NCI-H146 (cell line): ENCODE measurements around the gene ATG13.

Experiments
- DNase-seq: peaks from one replicate; lab custom pipeline; 2025; lab: John Stamatoyannopoulos, UW

The ATG13 gene

DNA sequence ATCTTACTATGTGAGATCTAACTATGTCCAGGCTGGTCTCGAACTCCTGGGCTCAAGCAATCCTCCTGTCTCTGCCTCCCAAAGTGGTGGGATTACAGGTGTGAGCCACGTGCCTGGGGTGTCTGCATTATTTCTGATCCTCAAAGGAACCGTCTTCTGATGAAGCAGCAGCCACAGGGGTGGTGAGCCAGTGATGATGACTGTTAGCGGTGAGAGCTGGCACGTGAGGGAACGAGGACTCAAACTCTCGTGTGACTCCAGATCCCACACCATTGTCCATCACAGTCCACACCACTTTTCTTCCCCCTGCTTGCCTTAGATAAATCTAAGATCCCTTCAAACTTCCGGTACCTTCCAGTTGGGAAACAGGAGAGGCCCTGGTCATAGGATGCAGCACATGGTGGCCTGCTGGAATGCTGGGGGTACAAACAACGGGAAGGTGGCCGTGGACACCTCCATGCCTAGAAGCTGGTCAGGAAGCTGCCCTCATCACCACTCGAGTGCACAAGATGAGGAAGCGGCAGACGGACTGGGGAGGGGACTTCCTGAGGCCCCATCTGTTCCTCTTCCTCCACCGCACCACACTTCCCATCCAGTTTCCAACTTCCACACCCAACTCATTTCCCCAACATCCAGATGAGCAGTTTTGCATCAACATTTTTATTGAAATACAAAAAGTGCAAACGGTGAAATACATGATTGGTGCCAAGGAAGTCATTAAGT lies 59.2 kb downstream of the ATG13 start:
- no peak for DNase-seq

DNA sequence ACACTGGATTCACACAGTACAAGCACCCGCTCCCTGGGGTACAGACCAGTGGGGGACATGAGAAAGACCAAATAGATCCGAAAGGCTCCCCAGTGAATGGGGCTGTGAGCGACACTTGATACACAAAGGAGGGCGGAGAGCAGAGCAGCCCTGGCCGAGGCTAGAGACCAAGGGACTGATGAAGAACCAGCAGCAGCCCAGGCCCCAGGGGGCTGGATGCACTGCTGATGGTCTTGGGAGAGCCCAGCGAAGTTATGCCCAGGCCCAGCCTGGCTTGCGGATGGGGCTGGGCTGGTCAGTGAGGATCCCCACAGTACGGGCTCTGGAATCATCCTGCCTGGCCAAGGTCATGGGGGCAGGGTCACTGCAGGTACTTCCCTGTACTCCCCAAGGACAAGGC lies 59.8 kb downstream of the ATG13 start:
- no peak for DNase-seq

DNA sequence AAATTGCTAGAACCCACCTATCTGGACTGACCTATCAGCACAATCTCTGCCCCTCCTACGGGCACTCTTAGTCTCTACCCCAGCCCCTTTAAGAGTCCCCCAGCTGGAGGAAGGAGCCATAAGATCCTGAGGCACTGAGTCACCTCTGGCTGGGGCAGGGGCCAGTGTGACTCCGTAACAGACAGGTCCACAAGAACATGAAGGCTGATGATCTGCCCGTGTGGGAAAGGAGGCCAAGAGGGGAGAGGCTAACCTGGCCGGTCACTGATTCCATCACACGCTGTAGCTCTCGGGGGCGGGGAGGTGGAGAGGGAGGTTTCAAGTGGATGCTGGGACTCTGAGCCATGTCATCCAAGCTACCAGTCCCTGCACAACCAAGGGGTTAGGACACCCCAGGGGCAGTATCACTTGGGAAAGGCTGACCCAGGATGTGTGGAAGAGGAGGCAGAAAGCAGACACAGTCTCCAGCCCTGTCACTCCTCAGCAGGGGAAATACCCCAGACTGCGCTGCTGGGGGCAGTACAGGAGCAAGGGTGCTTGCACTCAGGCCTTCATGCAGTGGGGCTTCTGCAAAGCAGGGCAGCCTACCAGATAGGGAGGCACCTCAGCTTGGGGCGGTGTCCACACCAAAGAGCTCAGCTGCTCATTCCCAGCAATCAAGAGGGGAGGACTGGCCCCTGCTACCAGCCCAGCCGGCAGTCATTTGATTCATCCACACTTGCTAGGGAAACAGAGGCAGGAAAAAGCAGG lies 60.8 kb downstream of the ATG13 start:
- DNase-seq, result no peak

DNA sequence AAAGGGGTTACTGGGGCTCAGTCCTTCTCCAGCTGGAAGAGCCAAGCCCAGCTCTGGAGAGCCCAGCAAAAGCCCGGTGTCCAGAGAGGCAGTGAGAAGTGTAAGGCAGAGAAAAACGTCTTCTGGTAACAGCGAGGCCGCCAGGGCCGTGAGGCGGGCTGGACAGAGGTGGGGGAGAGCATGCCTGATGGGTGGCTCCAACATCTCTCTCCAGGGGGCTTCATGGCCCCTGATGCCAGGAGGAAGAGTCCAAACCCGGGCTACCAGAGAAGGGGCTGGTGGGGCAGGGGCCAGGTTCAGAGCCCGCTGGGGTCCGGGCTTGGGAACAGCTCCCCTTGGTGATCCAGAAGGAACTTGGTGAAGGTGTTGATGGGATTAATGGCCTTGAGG lies 61.4 kb downstream of the ATG13 start:
- no peak for DNase-seq

DNA sequence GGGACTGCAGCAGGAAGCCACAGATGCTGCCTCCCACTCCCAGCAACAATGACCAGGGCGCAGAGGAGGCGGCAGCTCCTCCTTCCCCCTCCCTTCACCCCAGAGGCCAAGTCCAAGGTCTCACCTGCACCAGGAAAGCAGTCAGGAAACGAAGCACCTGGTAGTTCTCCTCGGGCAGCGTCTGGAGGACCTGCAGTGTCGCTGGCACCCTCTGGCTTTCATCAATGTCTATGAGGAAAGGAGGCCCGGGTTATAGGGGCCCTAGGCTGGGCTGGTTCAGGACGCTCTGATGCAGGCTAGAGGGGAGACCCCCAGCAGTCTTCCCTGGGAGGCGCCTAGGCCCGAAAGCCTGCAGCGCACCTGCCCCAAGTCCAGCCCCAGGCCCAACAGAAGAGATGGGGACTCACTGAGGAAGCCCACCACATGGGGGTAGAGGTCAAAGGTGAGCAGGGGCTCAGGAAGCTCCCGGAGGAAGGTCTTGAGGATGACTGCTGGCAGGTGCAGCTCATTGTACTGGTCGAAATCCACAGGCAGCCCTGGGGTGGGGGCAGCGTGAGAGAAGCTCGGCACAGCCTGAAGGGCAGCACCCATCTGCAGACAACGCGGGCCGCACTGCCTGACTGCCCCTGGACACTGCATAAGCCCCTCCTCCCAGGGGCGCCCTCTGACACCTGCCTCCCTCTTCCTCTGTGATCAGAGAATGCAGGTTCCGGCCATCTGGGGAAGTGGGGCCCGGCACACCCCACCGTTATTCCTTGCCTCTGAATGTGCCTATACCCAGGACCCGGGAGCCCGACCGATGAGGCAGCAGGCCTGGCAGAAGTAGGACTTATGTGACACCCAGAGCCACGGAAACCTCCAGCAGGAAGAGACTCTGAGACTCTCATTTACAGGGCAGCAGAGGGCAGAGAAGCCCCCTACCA lies 62.1 kb downstream of the ATG13 start:
- no peak for DNase-seq

DNA sequence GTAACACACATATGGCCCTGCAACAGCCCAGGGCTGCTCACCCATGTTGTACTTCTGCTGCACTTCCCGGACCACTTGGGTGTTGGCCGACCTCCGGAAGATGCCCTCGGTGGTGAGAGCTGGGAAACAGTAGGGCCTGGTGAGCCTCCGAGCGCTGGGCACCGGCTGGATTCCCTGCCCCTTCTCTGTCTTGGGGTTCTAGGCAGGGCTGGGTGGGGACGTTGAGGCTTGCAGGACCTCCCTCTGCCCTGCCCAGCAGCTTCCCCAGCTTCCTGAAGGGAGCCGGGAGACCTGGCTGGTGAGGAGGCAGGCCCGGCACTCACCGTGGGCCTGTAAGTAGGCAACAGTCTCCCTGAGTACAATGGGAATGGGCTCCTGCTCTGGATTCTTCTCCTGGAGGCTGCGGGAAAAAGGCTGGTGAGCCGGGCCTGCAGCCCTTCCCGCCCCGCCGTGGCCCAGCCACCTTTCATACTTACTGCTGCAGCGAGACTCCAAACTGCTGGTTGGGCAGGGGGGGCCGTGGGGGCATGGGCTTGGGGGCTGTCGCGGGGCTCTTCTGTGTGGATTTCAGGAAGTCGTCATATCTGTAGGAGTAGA lies 62.9 kb downstream of the ATG13 start:
- no peak for DNase-seq

DNA sequence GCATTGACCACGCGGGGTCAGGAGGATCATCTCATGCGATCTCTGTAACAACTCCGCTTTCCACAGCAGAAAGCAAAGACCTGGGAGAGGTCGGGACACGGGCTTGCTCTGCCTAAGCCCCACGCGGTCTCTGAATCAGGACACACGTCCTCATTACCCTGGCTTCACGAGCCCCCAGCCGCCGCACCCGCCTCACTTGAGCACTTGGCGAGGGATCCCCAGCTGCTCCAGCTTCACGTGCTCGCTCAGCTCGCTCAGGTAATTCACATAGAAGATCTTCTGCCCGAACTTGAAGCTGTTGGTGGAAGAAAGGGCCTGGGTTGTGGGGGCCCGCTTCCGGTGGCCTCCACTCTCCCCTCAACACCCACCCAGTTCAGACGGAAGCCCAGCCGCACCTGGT lies 63.5 kb downstream of the ATG13 start:
- DNase-seq, result no peak

DNA sequence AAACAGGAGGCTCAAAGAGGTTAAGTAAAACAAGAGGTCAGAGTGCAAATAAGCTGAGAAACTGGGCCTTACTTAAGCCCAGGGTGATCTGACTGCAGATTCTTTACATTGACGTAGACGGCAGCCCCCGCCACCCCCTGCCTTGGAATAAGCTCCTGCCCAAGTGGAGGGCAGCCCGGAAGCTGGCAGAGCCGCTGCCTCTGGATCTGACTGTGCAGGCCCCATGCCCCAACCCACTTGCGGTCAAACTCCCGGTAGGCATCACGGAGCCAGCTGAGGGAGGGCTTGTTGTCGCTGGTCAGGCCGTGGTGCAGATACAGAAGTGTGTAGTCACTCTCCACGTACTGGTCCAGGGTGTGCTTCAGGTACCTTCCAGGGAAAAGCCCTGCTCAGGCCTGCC lies 64.5 kb downstream of the ATG13 start:
- DNase-seq, result no peak

DNA sequence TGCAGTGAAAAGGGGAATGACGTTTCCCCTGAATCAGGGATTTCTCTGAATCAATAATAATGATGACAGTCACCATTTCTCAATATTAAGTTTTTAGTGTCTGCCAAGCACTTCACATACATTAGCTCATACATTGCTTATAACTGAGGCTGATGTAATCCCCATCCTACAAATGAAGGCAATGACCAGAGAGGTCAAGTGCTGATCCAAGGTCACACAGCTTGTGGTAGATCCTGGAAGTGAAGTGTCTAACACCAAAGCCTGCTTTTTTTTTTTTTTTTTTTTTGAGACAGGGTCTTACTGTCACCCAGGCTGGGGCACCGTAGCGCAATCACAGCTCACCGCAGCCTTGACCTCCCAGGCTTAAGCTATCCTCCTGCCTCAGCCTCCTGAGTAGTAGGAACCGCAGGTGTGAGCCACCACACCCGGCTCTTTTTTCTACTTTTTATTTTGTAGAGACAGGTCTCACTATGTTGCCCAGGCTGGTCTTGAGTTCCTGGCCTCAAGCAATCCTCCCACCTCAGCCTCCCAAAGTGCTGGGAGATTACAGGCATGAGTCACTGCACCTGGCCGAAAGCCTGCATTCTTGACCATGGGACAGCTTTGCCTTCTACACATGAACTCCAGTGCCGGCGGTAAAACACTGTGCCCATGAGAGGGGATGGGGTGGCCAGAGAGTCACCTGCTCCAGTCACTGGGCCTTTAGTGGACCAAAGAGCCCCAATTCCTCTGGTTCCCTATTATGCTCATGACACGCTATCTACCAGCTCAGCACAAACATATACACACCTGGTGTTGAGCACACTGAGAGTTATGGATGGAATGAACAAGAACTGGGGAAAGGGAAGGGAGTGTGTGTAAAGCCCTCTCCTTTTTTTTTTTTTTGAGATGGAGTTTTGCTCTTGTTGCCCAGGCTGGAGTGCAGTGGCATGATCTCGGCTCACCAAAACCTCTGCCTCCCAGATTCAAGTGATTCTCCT lies 65.7 kb downstream of the ATG13 start:
- no peak for DNase-seq

DNA sequence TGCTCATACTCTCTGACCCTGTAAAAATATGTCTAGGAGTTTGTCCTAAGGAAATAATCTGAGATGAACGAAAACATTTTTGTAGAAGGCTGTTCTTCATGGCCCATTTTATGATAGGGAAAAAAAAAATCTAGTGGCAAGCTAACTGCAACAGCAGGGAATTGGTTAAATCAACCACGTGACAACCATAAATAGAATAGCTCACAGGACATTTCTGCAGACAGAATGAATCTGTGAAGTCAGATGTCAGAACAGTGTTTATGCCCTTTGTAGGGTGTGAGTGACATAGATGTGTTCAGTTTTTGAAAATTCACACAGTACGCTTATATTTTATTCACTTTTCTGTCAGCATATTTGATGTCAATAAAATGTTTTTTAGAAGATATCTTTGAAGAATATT lies 67.0 kb downstream of the ATG13 start:
- DNase-seq, result no peak

DNA sequence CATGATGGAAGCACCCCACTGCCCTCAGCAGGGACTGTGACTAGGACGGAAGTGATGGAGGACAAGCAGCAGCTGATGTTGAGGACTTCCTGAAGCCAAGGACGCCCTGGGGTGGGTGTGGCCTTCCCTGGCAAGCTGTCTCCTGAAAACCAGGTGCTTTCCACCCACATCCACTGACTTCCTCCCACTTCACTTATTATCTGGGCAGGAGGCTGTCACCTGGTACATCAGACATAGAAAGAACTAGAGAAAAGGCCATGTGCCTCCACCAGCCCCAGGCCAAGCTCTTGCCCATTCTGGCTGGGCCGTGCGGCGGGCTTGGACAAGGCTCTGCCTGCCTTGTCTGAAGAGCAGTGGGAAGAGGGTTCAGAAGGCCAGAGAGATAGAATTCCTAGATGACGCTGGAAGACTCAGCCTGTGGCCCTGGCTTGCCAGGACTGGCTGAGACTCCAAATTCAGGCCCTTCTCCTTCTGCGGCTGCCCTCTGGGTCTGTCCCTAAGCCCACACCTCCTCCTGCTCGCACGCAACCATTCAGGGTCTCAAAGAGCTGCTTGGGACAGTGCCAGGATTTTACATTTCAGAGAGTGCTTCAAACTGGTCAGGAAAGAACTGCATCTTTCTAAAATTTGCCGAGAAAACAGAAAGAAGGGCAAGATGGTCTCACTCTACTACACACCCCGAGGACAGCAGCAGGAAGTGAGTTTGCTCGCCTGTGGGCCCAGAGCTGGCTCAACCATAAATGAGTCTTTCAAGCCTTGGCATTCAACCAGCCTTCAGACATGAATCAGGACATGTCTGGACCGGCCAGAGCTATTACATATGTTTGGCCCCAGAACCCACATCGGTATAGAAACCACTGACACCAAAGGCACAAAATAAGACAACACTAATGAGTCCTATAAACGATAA lies 69.8 kb downstream of the ATG13 start:
- DNase-seq, result no peak

DNA sequence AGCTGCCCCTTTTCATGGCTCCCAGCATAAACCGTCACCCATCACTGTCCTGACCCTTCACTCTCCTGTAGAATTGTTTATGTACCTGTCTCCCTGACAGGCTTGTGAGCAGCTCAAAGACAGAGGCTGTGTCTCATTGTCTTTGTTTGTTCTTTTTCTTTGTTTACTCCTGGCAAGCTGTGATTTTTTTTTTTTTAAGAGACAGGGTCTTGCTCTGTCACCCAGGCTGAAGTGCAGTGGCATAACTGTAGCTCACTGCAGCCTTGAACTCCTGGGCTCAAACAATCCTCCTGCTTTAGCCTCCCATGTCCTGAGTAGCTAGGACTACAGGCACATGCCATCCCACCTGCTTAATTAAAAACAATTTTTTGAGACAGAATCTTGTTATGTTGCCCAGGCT lies 73.3 kb downstream of the ATG13 start:
- no peak for DNase-seq

DNA sequence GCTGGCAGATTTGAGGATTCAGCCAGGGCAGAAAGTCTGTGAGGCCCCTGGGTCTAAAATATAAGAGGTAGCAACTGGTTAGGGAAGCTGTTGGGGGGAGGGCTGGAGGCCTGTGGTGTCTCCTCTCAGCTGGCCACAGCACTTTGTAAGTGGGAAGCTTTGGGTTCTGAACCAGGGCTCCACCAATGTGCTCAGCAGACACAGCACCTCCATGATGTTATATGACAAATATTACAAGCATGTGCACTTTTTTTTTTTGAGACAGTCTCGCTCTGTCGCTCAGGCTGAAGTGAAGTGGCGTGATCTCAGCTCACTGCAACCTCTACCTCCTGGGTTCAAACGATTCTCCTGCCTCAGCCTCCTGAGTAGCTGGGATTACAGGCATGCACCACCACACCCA lies 75.1 kb downstream of the ATG13 start:
- no peak for DNase-seq

DNA sequence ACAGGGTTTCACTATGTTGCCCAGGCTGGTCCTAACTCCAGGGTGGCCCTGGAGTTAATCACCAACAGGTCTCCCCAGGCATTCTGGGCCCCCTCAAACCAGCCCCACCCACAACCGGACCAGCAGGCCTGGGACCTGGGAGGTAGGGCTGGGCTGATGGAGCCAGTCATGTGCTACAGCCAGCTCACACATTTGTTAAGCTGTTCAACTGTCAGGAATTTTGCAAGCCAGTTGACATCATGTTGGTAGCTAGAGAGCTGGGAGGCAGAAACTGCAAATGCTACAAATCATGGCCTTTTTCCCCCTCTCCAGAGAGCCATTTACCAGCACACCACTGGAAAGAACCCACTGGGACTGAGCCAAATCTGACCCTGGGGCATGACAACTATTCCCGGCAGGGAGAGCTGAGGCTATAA lies 76.3 kb downstream of the ATG13 start:
- DNase-seq, result no peak

DNA sequence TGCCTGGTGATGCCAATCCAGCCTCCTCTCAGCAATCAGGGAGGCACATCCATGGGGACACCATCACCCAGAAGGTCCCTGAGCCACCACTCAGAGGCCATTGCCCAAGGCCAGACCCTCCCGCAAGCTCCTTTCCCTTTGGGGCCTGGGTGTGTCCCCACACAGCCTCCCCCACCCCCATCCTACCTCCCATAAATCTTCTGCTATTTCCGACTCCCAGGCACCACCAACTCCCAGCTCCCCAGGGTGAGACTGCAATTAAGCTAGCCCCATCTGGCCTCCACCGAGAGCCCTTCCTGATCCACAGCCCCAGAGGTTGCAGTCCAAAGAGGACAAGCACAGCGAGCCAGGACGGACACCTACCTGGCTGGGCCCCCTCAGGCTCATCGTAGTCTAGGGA lies 76.7 kb downstream of the ATG13 start:
- DNase-seq, result no peak

DNA sequence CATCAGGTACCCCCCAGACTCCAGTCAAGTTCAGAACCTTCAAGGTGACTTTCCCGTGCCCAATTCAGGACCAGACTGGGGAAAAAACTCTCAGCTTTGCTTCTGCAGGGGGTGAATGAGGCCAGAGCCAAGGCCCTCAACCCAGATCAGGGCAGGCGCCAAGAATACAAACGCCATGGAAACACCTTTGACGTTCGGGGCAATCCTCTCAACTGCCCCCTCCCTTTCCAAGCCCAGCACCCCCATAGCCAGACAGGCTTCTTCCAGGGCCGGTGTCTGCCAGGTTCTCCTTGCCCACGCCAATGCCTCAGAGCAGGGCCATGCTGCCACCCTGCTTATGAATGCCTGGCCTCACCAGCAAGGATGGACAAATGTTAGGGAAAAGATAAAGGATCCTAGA lies 77.3 kb downstream of the ATG13 start:
- no peak for DNase-seq

DNA sequence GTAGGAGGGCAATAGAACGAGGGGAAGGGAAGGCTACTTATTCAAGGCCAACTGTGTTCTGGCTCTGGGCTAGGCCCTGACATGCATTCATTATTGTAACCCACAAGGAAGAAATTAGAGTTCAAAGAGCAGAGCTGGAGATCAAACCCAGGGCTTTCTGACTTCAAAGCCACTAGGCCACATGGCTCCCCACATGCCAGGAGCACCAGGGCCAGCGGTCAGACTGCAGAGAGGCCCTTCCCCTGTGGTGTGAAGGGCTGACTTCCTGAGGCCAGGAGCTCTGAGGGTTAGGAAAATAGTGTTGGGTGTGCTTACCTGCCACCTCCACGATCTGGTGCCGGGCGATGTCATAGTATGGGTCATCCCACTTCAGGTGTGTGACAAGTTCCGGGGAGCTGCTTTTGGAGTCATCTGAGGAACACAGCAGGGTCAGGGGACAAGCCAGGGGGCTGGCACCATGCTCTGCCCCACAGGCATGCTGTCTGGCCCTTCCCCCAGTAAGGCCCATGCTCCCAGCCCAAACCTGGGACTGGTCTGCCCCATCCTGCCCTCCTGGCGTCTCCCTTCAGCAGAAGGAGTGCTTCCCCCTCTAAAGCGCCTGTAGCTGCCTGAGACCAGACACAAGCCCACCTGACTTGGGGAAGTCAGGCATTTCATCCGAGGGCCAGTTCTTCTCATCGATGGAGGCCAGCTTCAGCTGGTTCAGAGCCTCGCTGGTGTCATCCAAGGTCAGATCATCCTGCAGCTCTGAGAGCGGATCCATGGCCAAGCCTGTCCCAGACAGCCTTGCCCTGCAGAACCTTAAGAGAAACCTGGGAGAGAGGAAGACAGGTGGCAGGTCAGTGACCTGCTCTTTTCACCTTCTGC lies 78.2 kb downstream of the ATG13 start:
- DNase-seq, result no peak

DNA sequence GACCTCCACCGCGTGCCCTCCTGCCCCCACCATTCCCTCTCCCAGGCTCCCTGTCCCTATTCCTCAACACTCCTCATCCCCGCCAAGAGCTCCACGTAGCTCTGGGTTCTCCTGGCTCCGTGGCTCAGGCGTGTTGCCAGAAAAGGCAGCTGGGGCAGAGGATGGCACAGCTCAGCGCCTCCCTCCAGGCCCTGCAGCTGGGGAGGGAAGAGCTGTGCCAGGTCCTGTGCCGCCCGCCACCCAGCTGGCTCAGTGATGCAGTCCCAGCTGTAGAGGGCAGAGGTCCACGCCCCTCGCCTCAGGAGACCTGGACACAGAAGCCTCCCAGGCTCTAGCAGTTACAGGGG lies 78.8 kb downstream of the ATG13 start:
- no peak for DNase-seq

DNA sequence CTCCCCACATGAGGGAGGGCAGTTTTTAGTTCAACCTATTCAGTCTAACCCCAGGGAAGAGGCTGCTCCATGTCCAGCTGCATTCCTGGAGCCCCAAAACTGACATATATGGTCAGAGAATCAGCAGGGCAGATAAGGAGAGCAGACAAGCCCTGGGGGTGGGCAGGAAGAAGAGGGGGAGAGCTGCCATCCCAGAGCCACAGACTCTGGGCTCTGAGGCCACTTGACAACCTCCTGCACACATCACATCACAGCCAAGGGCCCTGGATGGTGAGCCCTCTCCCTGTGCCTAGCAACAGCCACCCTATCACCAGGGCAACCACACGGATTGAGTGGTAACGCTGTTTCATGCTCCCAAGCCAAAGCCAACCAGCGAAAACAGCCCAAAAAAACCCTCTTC lies 80.0 kb downstream of the ATG13 start:
- no peak for DNase-seq
